Keratinocyte (primary cell): Measurements from ENCODE around the gene DSCAM.

Source experiments
- EZH2 ChIP-seq: IDR thresholded peaks from one replicate; pipeline ENCODE4 v1.6.1; 2012; ENCODE audit warnings: inconsistent platforms, mild to moderate bottlenecking, low read length, moderate library complexity
- TF ChIP-seq, protein P1 (sequence below), 3 experiments: IDR thresholded peaks in 1 of 3; conservative IDR thresholded peaks in 1 of 3; optimal IDR thresholded peaks in 1 of 3; 2 replicates in 2 of 3; 3 replicates in 1 of 3; pipeline versions ENCODE3 to v1.5.1; 2011; ENCODE audit warnings: low read length in 3 of 3, mild to moderate bottlenecking in 3 of 3, moderate library complexity in 2 of 3, control low read depth in 1 of 3, inconsistent platforms in 1 of 3; ENCODE audit not compliant: insufficient read depth in 2 of 3; ENCODE audit errors: extremely low read depth in 1 of 3

GRCh38 chr21:39961251-39961650 lies 885.7 kb downstream of the DSCAM start:
- TF ChIP-seq, protein P1, sequence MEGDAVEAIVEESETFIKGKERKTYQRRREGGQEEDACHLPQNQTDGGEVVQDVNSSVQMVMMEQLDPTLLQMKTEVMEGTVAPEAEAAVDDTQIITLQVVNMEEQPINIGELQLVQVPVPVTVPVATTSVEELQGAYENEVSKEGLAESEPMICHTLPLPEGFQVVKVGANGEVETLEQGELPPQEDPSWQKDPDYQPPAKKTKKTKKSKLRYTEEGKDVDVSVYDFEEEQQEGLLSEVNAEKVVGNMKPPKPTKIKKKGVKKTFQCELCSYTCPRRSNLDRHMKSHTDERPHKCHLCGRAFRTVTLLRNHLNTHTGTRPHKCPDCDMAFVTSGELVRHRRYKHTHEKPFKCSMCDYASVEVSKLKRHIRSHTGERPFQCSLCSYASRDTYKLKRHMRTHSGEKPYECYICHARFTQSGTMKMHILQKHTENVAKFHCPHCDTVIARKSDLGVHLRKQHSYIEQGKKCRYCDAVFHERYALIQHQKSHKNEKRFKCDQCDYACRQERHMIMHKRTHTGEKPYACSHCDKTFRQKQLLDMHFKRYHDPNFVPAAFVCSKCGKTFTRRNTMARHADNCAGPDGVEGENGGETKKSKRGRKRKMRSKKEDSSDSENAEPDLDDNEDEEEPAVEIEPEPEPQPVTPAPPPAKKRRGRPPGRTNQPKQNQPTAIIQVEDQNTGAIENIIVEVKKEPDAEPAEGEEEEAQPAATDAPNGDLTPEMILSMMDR (optimal IDR thresholded peaks at IDR 0.05 in 1 of 3, IDR thresholded peaks at IDR 0.05 in 1 of 3, conservative IDR thresholded peaks at IDR 0.05 in 1 of 3; ENCODE audit: extremely low read depth in 1 of 3, insufficient read depth in 2 of 3, low read length in 3 of 3), result no peak
- no peak for TF ChIP-seq EZH2
